NCI-H146 treated with DMSO at 0.1 percent for 48 hours (cell line): ENCODE results near the gene KIAA0825.

Experiments used
- DNase-seq: peaks from one replicate; lab custom pipeline; 2025; ENCODE audit not compliant: unreplicated experiment; lab: John Stamatoyannopoulos, UW

The KIAA0825 gene

GRCh38 chr5:94111209-94112004 is 507.0 kb downstream of the KIAA0825 start:
- peak; percentile 89 for DNase-seq

GRCh38 chr5:94103514-94104245 is 514.7 kb downstream of the KIAA0825 start:
- DNase-seq = no peak
